G401.6 (cell line): Measurements from ENCODE around the gene ARHGEF10L.

Experiments used
- FAIRE-seq: peaks from 2 replicates; lab custom pipeline; 2012; peaks lifted over from hg19 to GRCh38; lab: Jason Lieb, UNC

ARHGEF10L gene

GRCh38 chr1:17711577-17711910 lies 172.0 kb downstream of the ARHGEF10L start:
- no peak for FAIRE-seq

GRCh38 chr1:17711941-17712340 lies 172.4 kb downstream of the ARHGEF10L start:
- FAIRE-seq, result no peak

- FAIRE-seq, result no peak
Measured at GRCh38 chr1:17713993-17714392, 174.5 kb downstream of the ARHGEF10L start.

- no peak for FAIRE-seq
Measured at GRCh38 chr1:17717594-17718535, 178.4 kb downstream of the ARHGEF10L start.

GRCh38 chr1:17719874-17720273 lies 180.4 kb downstream of the ARHGEF10L start:
- FAIRE-seq, result no peak

- FAIRE-seq, result no peak
Measured at GRCh38 chr1:17721444-17721843, 181.9 kb downstream of the ARHGEF10L start.

- no peak for FAIRE-seq
Measured at GRCh38 chr1:17723684-17724083, 184.2 kb downstream of the ARHGEF10L start.

- no peak for FAIRE-seq
Measured at GRCh38 chr1:17724150-17724549, 184.7 kb downstream of the ARHGEF10L start.

- FAIRE-seq, result no peak
Measured at GRCh38 chr1:17725084-17725719, 185.7 kb downstream of the ARHGEF10L start.

- no peak for FAIRE-seq
Measured at GRCh38 chr1:17725811-17726582, 186.5 kb downstream of the ARHGEF10L start.

GRCh38 chr1:17728123-17728712 lies 188.7 kb downstream of the ARHGEF10L start:
- FAIRE-seq, result no peak

- no peak for FAIRE-seq
Measured at GRCh38 chr1:17729248-17729647, 189.8 kb downstream of the ARHGEF10L start.

GRCh38 chr1:17729909-17730308 lies 190.4 kb downstream of the ARHGEF10L start:
- FAIRE-seq, result no peak

- no peak for FAIRE-seq
Measured at GRCh38 chr1:17731460-17731859, 192.0 kb downstream of the ARHGEF10L start.

- FAIRE-seq, result no peak
Measured at GRCh38 chr1:17732475-17732874, 193.0 kb downstream of the ARHGEF10L start.

- no peak for FAIRE-seq
Measured at GRCh38 chr1:17733661-17734060, 194.2 kb downstream of the ARHGEF10L start.

- FAIRE-seq, result no peak
Measured at GRCh38 chr1:17734609-17735008, 195.1 kb downstream of the ARHGEF10L start.

- FAIRE-seq, result no peak
Measured at GRCh38 chr1:17735348-17735747, 195.8 kb downstream of the ARHGEF10L start.

- no peak for FAIRE-seq
Measured at GRCh38 chr1:17735793-17736192, 196.3 kb downstream of the ARHGEF10L start.

- FAIRE-seq, result no peak
Measured at GRCh38 chr1:17736625-17737024, 197.1 kb downstream of the ARHGEF10L start.

GRCh38 chr1:17739050-17739449 lies 199.6 kb downstream of the ARHGEF10L start:
- no peak for FAIRE-seq

- no peak for FAIRE-seq
Measured at GRCh38 chr1:17741052-17741451, 201.6 kb downstream of the ARHGEF10L start.

- FAIRE-seq, result no peak
Measured at GRCh38 chr1:17742583-17742982, 203.1 kb downstream of the ARHGEF10L start.
